H9 (cell line): Measurements from ENCODE around the gene LRRC7. TPM values are rescaled to one million over a fixed set of nuclear protein-coding genes. Genes with fewer than 3 reads are reported as not detected.

Experiments
- DNase-seq: peaks from one replicate; pipeline ENCODE4 v3.0.0-alpha.2; 2017
- H2AFZ ChIP-seq: one replicate; pipeline ENCODE4 v1.6.1; 2013; ENCODE audit warnings: mild to moderate bottlenecking, low read length, control low read depth, moderate library complexity
- H2AK5ac ChIP-seq: 2 replicates; pipeline ENCODE4 v1.6.1; 2013; ENCODE audit warnings: low read length, control low read depth, mixed read lengths; ENCODE audit not compliant: insufficient read length
- H2BK120ac ChIP-seq: one replicate; pipeline ENCODE4 v1.6.1; 2013; ENCODE audit warnings: low read depth, mild to moderate bottlenecking, low read length, control low read depth, inconsistent platforms; ENCODE audit not compliant: poor library complexity, severe bottlenecking
- H2BK12ac ChIP-seq: 2 replicates; pipeline ENCODE4 v1.6.1; 2013; ENCODE audit warnings: low read length, control low read depth, mixed read lengths, low read depth; ENCODE audit not compliant: insufficient read length
- H2BK15ac ChIP-seq: 2 replicates; pipeline ENCODE4 v1.6.1; 2013; ENCODE audit warnings: low read depth, low read length, control low read depth
- H2BK20ac ChIP-seq: one replicate; pipeline ENCODE4 v1.6.1; 2013; ENCODE audit warnings: low read depth, mild to moderate bottlenecking, low read length, control low read depth, inconsistent platforms; ENCODE audit not compliant: poor library complexity, severe bottlenecking
- H2BK5ac ChIP-seq: 2 replicates; pipeline ENCODE4 v1.6.1; 2013; ENCODE audit warnings: low read length, control low read depth, mixed read lengths; ENCODE audit not compliant: insufficient read length
- H3K14ac ChIP-seq: 2 replicates; pipeline ENCODE4 v1.6.1; 2013; ENCODE audit warnings: low read length, control low read depth; ENCODE audit not compliant: insufficient read depth
- H3K18ac ChIP-seq: 2 replicates; pipeline ENCODE4 v1.6.1; 2013; ENCODE audit warnings: low read depth, mild to moderate bottlenecking, mixed read lengths, low read length, control low read depth; ENCODE audit not compliant: insufficient read length
- H3K23ac ChIP-seq: 2 replicates; pipeline ENCODE4 v1.6.1; 2013; ENCODE audit warnings: low read length, control low read depth, mixed read lengths, low read depth; ENCODE audit not compliant: insufficient read length
- H3K23me2 ChIP-seq: 2 replicates; pipeline ENCODE4 v1.6.1; 2013; ENCODE audit warnings: low read depth, mild to moderate bottlenecking, mixed read lengths, low read length, control low read depth; ENCODE audit not compliant: insufficient read length, poor library complexity, severe bottlenecking
- H3K27ac ChIP-seq: 2 replicates; pipeline ENCODE4 v1.5.1; 2013; ENCODE audit warnings: low read length, control low read depth, mixed read lengths, low read depth; ENCODE audit not compliant: insufficient read length
- H3K27me3 ChIP-seq: 2 replicates; pipeline ENCODE4 v1.6.1; 2013; ENCODE audit warnings: low read length, control low read depth, inconsistent platforms; ENCODE audit not compliant: insufficient read depth
- H3K4ac ChIP-seq: 2 replicates; pipeline ENCODE4 v1.6.1; 2013; ENCODE audit warnings: low read depth, mild to moderate bottlenecking, control low read depth, inconsistent platforms, low read length, moderate library complexity
- H3K4me1 ChIP-seq: 2 replicates; pipeline ENCODE4 v1.6.1; 2013; ENCODE audit warnings: low read length, control low read depth, inconsistent platforms; ENCODE audit not compliant: insufficient read depth
- H3K4me2 ChIP-seq: 2 replicates; pipeline ENCODE4 v1.6.1; 2013; ENCODE audit warnings: low read length, control low read depth, mixed read lengths; ENCODE audit not compliant: insufficient read length, insufficient read depth
- H3K56ac ChIP-seq: 2 replicates; pipeline ENCODE4 v1.6.1; 2013; ENCODE audit warnings: low read depth, mild to moderate bottlenecking, mixed read lengths, low read length, control low read depth; ENCODE audit not compliant: insufficient read length
- H3K79me1 ChIP-seq: 2 replicates; pipeline ENCODE4 v1.6.1; 2013; ENCODE audit warnings: low read depth, mild to moderate bottlenecking, moderate library complexity, low read length, control low read depth, inconsistent platforms; ENCODE audit not compliant: insufficient read depth, poor library complexity, severe bottlenecking
- H3K79me2 ChIP-seq: 2 replicates; pipeline ENCODE4 v1.6.1; 2013; ENCODE audit warnings: low read length, control low read depth, inconsistent platforms; ENCODE audit not compliant: insufficient read depth
- H3K9ac ChIP-seq: 2 replicates; pipeline ENCODE4 v1.6.1; 2013; ENCODE audit warnings: low read length, control low read depth, mixed read lengths; ENCODE audit not compliant: insufficient read length; ENCODE audit errors: extremely low read depth
- H3K9me3 ChIP-seq: one replicate; pipeline ENCODE4 v1.6.1; 2013; ENCODE audit warnings: low read depth, low read length, inconsistent platforms; ENCODE audit not compliant: control insufficient read depth
- H3T11ph ChIP-seq: one replicate; pipeline ENCODE4 v1.6.1; 2013; ENCODE audit warnings: mild to moderate bottlenecking, low read length, control low read depth, inconsistent platforms
- H4K20me1 ChIP-seq: one replicate; pipeline ENCODE4 v1.6.1; 2013; ENCODE audit not compliant: control insufficient read depth, insufficient read length, insufficient read depth
- H4K5ac ChIP-seq: 2 replicates; pipeline ENCODE4 v1.6.1; 2013; ENCODE audit warnings: low read depth, mild to moderate bottlenecking, mixed read lengths, low read length, control low read depth; ENCODE audit not compliant: insufficient read length
- H4K8ac ChIP-seq: replicated peaks from 2 replicates; pipeline ENCODE4 v1.6.1; 2013; ENCODE audit warnings: low read length, control low read depth, mixed read lengths, low read depth; ENCODE audit not compliant: insufficient read length
- H4K91ac ChIP-seq: 2 replicates; pipeline ENCODE4 v1.6.1; 2013; ENCODE audit warnings: low read depth, mild to moderate bottlenecking, moderate library complexity, mixed read lengths, low read length, control low read depth; ENCODE audit not compliant: insufficient read length
- H3K27ac Mint-ChIP-seq, 3 experiments: 2 replicates in 2 of 3; 3 replicates in 1 of 3; pipeline ENCODE4 v1.8.0; 2020 to 2021; ENCODE audit warnings: mixed read lengths in 3 of 3, mild to moderate bottlenecking in 1 of 3, moderate library complexity in 1 of 3
- H3K27me3 Mint-ChIP-seq: 2 replicates; pipeline ENCODE4 v1.8.0; 2021; ENCODE audit warnings: low read depth, mild to moderate bottlenecking, moderate library complexity, mixed read lengths
- H3K36me3 Mint-ChIP-seq, 3 experiments: 2 replicates in 2 of 3; 3 replicates in 1 of 3; pipeline ENCODE4 v1.8.0; 2020 to 2021; ENCODE audit warnings: low read depth in 3 of 3, mixed read lengths in 3 of 3; ENCODE audit not compliant: insufficient read depth in 1 of 3
- H3K4me1 Mint-ChIP-seq, 2 experiments: 2 replicates each; pipeline ENCODE4 v1.8.0; 2020; ENCODE audit warnings: mixed read lengths in 2 of 2
- H3K4me3 Mint-ChIP-seq, 2 experiments: 2 replicates in 1 of 2; 3 replicates in 1 of 2; pipeline ENCODE4 v1.8.0; 2020 to 2021; ENCODE audit warnings: mild to moderate bottlenecking in 2 of 2, mixed read lengths in 2 of 2, moderate library complexity in 1 of 2
- H3K9me3 Mint-ChIP-seq, 2 experiments: 2 replicates in 1 of 2; 3 replicates in 1 of 2; pipeline ENCODE4 v1.8.0; 2020; ENCODE audit warnings: mild to moderate bottlenecking in 2 of 2, mixed read lengths in 2 of 2, moderate library complexity in 1 of 2
- CTCF ChIP-seq: fragments of 200-600 bp; sonication (generic); conservative IDR thresholded peaks from 3 replicates; pipeline ENCODE4 v1.8.0; 2021; ENCODE audit warnings: antibody characterized with exemption, mild to moderate bottlenecking
- WGBS: extraction: QIAGEN DNeasy Blood & Tissue Kit; methylation state at CpG from one replicate; pipeline ENCODE4 v1.1.7; 2013; ENCODE audit warnings: missing lambda C conversion rate, low lambda C conversion rate, mixed read lengths; ENCODE audit not compliant: insufficient read length; ENCODE audit errors: extremely low coverage; 5-methylcytosine and 5-hydroxymethylcytosine counted together
- total RNA-seq: library from RNA; stranded (reverse); gene quantifications from 2 replicates; pipeline ENCODE4 v1.2.1, GENCODE V29; 2021

LRRC7 gene
- total RNA-seq, 1 experiment from 2014 or later = not detected

DNA sequence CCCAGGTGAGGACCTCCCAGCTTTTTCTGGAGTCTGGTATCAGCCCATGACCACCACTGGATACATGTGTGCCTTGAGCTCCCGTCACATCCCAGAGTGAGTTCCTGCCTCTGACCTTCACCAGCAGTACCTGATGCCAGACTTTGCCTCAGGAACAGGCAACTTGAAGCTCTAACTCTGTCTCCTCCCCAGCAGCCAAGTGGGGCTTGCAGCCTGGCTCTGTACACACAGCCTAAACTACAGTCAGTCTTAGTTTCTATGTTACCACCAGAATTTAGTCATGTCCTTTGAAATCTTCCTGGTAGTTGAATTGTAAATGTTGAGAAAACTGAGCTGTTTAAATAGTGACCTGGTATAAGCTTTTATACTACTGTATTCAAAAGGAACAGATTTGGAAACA is 431.1 kb downstream of the LRRC7 start:
- TF ChIP-seq CTCF = no peak
- Histone ChIP-seq H4K20me1 (no peaks in the 10 kb centered on the region), H3K18ac (no peak overlapping the region), H2BK5ac (no peak overlapping the region), H3K56ac (no peak overlapping the region), H2BK12ac (no peak overlapping the region), H3K23ac (no peak overlapping the region), H3K4ac (no peak overlapping the region), H3K14ac (no peak overlapping the region), H4K91ac (no peak overlapping the region), H2BK120ac (no peak overlapping the region), H2AK5ac (no peak overlapping the region), H2BK15ac (no peak overlapping the region), H2BK20ac (no peak overlapping the region), H3K79me2 (no peaks in the 10 kb centered on the region), H3K79me1 (no peaks in the 10 kb centered on the region), H4K5ac (peak overlapping the region; percentile 28), H3K4me1 (no peaks in the 10 kb centered on the region), H3K9ac (no peak overlapping the region), H3K27me3 (no peaks in the 10 kb centered on the region), H2AFZ (no peak overlapping the region), H3K27ac (no peak overlapping the region), H3K9me3 (no peaks in the 10 kb centered on the region), H3K4me2 (no peak overlapping the region), H4K8ac (no peak overlapping the region), H3K23me2 (no peaks in the 10 kb centered on the region), H3T11ph (no peak overlapping the region)
- no peak for DNase-seq
- no CpG with 5 or more reads among the region's 1 CpG for WGBS
- Mint-ChIP-seq H3K4me1 (no peaks in the 10 kb centered on the region), H3K4me3 (no peak overlapping the region), H3K27ac (no peak overlapping the region), H3K36me3 (no peaks in the 10 kb centered on the region), H3K27me3 (no peaks in the 10 kb centered on the region), H3K9me3 (peaks cover 0 to 2% of the 10 kb centered on the region in 2 experiments; a peak in 1 of 5 replicates)
